Measurements from ENCODE around the gene TUBB2B. TPM values are rescaled to one million over a fixed set of nuclear protein-coding genes. Genes with fewer than 3 reads are reported as not detected.

The TUBB2B gene
- total RNA-seq, 1 experiment from 2014 or later = 127 TPM

- no peak for DNase-seq (ENCODE audit: low read depth)
Measured at GRCh38 chr6:3233904-3234303, 6.5 kb upstream of the TUBB2B start.

GRCh38 chr6:3233321-3233720, 5.9 kb upstream of the TUBB2B start:
- peak; percentile 50 for DNase-seq (ENCODE audit: low read depth)

GRCh38 chr6:3232017-3232945, 4.8 kb upstream of the TUBB2B start:
- no peak for DNase-seq (ENCODE audit: low read depth)

GRCh38 chr6:3231247-3232016, 4.0 kb upstream of the TUBB2B start:
- DNase-seq (ENCODE audit: low read depth) = peak; percentile 90

- DNase-seq (ENCODE audit: low read depth) = peak; percentile 72
Measured at GRCh38 chr6:3230900-3231246, 3.4 kb upstream of the TUBB2B start.

- no peak for DNase-seq (ENCODE audit: low read depth)
Measured at GRCh38 chr6:3230256-3230882, 2.9 kb upstream of the TUBB2B start.

GRCh38 chr6:3229566-3230178, 2.2 kb upstream of the TUBB2B start:
- DNase-seq (ENCODE audit: low read depth) = no peak

- DNase-seq (ENCODE audit: low read depth) = peak; percentile 45
Measured at GRCh38 chr6:3228771-3229565, 1.5 kb upstream of the TUBB2B start.

- DNase-seq (ENCODE audit: low read depth) = no peak
Measured at GRCh38 chr6:3228046-3228671, 706 bp upstream of the TUBB2B start.

- peak; percentile 77 for DNase-seq (ENCODE audit: low read depth)
Measured at GRCh38 chr6:3226481-3227362, 731 bp downstream of the TUBB2B start.

- no peak for DNase-seq (ENCODE audit: low read depth)
Measured at GRCh38 chr6:3226042-3226441, 1.4 kb downstream of the TUBB2B start.

- no peak for DNase-seq (ENCODE audit: low read depth)
Measured at GRCh38 chr6:3222506-3223038, 4.9 kb downstream of the TUBB2B start.

- no peak for DNase-seq (ENCODE audit: low read depth)
Measured at GRCh38 chr6:3221578-3221977, 5.9 kb downstream of the TUBB2B start.

GRCh38 chr6:3220366-3220765, 7.1 kb downstream of the TUBB2B start:
- no peak for DNase-seq (ENCODE audit: low read depth)

- DNase-seq (ENCODE audit: low read depth) = no peak
Measured at GRCh38 chr6:3218266-3218665, 9.2 kb downstream of the TUBB2B start.

- DNase-seq (ENCODE audit: low read depth) = no peak
Measured at GRCh38 chr6:3217286-3217685, 10.2 kb downstream of the TUBB2B start.

- DNase-seq (ENCODE audit: low read depth) = no peak
Measured at GRCh38 chr6:3214898-3215297, 12.6 kb downstream of the TUBB2B start.

GRCh38 chr6:3213334-3213695, 14.1 kb downstream of the TUBB2B start:
- DNase-seq (ENCODE audit: low read depth) = no peak

GRCh38 chr6:3212261-3212660, 15.2 kb downstream of the TUBB2B start:
- DNase-seq (ENCODE audit: low read depth) = no peak

- peak; percentile 95 for DNase-seq (ENCODE audit: low read depth)
Measured at GRCh38 chr6:3211681-3212080, 15.8 kb downstream of the TUBB2B start.

Measured in M059J (cell line).